DND-41 (cell line): ENCODE results near the gene INPP5K.

ENCODE experiments used
- CTCF ChIP-seq: IDR thresholded peaks from 2 replicates; pipeline ENCODE4 v1.5.1; 2012; ENCODE audit warnings: borderline replicate concordance, low read length, moderate library complexity, mild to moderate bottlenecking; ENCODE audit not compliant: poor library complexity, severe bottlenecking; ENCODE audit errors: extremely low read depth
- EZH2 ChIP-seq: IDR thresholded peaks from 3 replicates; pipeline ENCODE4 v1.6.1; 2012; ENCODE audit warnings: borderline replicate concordance, low read depth, mild to moderate bottlenecking, moderate library complexity, low read length, inconsistent platforms; ENCODE audit not compliant: severe bottlenecking

GRCh38 chr17:1470071-1470754 lies 46.2 kb downstream of the INPP5K start:
- TF ChIP-seq CTCF (no peak), EZH2 (no peak)
